NCI-H2227 treated with DMSO at 0.1 percent for 48 hours (cell line): ENCODE results near the gene FAM169A.
A peak's percentile ranks its signal among the peaks of the same experiment; 100 is the strongest.
"Not testable (repeated sequence)": the region's sequence is repeated elsewhere in the genome, so short reads cannot be mapped to it uniquely, and the experiment has no call there.

ENCODE experiments used
- DNase-seq: peaks from one replicate; lab custom pipeline; 2025; lab: John Stamatoyannopoulos, UW

The FAM169A gene, protein sequence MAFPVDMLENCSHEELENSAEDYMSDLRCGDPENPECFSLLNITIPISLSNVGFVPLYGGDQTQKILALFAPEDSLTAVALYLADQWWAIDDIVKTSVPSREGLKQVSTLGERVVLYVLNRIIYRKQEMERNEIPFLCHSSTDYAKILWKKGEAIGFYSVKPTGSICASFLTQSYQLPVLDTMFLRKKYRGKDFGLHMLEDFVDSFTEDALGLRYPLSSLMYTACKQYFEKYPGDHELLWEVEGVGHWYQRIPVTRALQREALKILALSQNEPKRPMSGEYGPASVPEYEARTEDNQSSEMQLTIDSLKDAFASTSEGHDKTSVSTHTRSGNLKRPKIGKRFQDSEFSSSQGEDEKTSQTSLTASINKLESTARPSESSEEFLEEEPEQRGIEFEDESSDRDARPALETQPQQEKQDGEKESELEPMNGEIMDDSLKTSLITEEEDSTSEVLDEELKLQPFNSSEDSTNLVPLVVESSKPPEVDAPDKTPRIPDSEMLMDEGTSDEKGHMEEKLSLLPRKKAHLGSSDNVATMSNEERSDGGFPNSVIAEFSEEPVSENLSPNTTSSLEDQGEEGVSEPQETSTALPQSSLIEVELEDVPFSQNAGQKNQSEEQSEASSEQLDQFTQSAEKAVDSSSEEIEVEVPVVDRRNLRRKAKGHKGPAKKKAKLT

DNA sequence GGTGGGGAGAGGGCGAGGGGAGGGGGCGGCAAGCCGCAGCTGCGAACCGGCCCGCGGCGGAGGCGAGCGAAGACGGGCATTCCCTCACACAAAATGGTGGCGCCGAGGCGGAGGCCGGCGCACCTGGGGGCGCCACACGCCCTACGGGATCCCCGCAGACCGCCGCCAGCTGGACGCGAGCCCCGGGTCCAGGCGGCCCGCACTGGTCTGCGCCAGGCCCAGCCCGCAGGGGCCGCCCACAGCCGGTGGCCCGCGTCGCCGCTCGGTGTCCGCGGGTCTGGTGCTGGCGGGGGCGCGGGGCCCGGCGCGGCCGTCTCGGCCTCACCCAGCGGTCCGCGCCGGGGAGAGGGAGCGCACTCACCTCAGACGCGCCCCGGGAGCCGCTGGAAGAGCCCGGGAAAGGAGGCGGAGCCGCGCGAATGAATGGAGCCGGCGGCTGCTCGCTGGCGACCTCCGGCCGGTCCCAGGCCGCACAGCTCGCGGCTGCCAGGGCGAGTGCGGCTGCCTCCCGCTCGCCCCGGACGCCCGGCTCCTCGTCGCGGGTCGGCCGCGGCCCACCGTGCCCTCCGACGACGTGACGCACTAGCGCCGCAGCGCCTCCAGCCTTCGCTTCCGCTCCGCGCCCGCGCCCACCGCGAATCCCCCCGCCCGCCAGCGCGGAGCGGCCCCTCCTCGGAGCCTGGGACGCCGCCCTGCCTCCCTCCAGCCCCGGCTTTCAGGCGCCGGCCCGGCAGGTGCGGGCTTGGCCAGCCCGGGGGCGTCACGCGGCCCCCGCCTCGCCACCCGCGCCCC, at the start of gene FAM169A:
TSS of gene FAM169A (minus strand) at position 584 of the 792 bp plus-strand sequence. CDS start 24,711 bp downstream, outside the sequence.
- DNase-seq = peak; percentile 6

DNA sequence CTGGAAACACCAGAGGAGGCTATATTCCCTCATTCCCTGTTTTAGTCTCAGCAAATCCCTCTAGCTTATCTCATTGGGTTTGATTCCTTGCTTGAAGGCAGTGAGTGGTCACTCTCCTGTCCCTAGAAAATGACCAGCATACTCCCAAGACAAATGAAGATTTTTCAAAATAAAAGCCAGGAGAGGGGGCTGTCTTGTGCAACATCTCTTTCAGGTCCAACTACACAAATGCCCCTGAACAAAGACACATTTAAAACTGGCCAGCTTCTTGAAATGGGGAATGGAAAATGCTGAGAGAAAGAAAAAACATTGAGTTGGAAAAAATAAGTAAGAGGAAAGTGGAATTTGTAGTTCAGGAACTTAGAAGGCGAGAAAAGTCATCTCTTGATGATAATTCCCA, 49.3 kb upstream of the FAM169A start:
- DNase-seq = no peak

DNA sequence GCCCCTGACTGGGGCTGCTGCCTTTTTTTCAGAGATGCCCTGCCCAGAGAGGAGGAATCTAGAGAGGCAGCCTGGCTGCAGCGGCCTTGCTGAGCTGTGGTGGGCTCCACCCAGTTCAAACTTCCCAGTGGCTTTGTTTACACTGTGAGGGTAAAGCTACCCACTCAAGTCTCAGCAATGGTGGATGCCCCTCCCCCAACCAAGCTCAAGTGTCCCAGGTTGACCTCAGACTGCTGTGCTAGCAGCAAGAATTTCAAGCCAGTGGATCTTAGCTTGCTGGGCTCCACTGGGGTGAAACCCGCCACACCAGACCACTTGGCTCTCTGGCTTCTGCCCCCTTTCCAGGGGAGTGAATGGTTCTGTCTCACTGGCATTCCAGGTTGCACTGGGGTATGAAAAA, 45.2 kb upstream of the FAM169A start:
- not testable (repeated sequence) for DNase-seq

DNA sequence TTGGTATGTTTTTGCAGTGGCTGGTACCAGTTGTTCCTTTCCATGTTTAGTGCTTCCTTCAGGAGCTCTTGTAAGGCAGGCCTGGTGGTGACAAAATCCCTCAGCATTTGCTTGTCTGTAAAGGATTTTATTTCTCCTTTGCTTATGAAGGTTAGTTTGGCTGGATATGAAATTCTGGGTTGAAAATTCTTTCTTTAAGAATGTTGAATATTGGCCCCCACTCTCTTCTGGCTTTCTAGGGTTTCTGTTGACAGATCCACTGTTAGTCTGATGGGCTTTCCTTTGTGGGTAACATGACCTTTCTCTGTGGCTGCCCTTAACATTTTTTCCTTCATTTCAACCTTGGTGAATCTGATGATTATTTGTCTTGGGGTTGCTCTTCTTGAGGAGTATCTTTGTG, 43.7 kb upstream of the FAM169A start:
- not testable (repeated sequence) for DNase-seq

DNA sequence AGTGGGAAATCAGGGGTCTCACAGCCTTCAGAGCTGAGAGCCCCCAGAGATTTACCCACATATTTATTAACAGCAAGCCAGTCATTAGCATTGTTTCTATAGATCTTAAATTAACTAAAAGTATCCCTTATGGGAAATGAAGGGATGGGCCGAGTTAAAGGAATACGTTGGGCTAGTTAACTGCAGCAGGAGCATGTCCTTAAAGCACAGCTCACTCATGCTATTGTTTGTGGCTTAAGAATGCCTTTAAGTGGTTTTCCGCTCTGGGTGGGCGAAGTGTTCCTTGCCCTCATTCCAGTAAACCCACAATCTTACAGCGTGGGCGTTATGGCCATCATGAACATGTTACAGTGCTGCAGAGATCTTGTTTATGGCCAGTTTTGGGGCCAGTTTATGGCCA, 42.0 kb upstream of the FAM169A start:
- DNase-seq = not testable (repeated sequence)

DNA sequence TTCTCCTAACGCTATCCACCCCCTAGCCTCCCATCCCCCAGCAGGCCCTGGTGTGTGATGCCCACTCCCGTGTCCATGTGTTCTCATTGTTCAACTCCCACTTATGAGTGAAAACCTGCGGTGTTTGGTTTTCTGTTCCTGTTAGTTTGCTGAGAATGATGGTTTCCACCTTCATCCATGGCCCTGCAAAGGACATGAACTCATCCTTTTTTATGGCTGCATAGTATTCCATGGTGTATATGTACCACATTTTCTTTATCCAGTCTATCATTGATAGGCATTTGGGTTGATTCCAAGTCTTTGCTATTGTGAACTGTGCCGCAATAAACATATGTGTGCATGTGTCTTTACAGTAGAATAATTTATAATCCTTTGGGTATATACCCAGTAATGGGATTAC, 38.5 kb upstream of the FAM169A start:
- not testable (repeated sequence) for DNase-seq

DNA sequence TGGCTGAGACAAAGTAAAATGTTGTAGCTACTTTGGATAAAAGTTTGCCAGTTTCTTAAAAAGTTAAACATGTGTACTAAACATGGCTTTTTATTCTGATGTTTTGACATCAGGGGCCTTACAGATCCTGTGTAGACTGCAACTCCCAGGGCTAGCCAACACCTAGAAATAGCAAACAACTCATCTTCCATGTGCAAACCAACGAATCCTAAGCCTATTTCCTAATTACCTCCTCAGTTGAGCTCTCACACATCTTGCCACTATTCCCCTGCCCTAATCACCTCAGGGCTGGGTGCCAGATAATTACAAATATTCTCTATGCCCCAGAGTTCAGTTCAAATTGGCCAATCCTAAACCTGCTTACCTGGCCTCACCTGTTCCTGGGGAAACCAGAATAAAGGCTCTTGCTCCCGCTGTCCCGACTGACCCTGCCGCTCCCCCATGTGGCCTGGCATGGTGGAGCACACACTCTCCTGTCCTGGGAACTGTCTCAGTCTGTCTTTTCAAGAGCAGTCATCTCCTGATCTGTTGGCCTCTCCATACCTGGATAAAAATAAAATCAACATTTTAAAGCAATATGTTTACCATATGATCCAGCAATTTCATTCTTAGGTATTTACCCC, 37.1 kb upstream of the FAM169A start:
- no peak for DNase-seq

DNA sequence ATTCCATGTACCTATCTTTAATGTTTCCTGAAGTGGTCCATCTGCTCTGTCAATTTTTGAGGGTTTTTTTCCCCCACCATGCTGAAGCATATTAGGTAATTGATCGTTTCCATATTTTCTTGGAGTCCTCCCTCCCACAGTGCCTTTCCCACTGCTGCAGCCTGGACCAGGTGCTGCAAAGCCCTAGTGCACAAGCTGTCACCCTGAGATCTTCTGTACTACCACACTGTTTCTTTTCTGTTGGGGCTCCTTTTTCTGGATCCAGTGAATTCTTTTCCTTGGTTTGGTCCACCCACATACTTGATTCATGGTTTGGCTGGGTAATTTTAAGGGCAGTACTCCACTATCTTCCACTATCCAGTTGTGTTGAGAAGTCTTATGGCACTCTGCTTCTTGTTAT, 30.9 kb upstream of the FAM169A start:
- DNase-seq = no peak

DNA sequence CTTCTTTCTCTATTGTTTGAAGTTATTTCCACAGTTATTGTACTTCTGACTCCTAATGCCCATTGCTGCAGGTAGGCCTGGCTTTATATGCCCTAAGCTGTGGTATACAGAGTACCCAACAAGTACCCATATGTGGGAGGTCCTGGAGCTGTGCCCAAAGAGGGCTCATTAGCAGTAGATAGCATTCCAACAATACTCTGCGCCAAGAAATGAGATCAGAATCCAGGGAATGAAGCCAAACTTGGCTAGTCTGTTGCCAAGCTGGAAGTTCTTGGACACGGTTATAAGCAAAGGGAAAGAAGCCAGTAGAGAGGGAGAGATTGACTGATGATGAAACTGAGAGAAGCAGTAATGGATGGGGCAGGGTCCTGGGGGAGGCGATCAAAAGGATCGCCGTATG, 29.7 kb upstream of the FAM169A start:
- no peak for DNase-seq

DNA sequence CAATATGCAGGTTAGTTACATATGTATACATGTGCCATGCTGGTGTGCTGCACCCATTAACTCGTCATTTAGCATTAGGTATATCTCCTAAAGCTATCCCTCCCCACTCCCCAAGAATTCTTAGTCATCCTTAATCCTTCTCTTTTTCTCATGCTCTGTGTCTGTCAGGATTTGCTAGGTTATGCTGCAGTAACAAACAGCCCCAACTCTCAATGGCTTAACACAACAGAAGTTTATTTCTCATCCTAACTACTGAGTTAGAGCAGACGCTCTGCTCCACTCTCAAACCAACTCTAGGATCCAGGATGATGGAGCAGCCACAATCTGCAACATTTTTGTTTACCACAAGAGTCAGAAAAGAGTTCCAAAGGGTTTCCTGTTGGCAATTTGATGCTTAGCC, 28.2 kb upstream of the FAM169A start:
- DNase-seq = no peak

DNA sequence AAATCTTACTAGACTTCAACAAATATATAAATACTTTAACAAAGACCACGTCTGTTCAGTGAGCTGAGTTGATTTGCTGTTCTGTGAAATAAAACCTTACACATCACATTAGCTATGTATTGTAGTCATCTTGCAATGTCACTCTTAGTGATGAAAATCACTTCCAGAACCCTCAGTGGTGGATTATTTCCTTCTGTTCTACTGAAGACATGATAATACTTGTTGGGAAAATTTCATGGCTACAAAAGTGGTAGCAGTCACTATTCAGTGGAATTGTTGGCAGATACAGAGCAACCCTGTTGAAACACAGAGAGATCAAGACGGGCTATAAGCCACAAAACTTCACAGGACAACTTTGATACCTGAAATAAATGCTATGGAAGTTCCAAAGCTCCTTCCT, 26.7 kb upstream of the FAM169A start:
- DNase-seq = no peak

DNA sequence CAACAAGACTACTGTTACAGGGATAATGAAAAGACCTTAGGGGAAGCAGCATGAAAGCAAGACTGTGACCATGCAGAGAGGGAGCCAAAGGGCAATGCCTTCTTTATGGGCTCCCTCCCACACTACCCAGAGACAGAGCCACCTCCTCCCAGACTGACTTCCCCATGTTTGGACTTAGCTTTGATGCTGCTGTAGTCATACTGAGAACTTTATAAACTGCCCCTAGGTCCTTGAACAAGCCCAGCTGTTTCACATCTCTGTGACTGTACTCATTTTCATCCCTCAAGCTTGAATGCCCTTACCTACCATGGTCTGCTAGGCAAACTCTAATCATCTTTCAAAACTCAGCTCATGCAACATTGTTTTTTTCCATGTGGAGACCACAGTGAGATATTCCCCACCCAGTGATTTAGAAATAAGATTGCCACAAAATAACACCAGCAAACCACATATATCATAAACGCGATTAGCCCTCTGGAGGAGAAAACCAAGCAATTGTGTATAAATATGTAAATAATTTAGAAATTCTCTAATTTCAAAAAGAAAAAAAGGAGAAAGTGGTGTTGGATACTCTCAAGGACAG, 23.4 kb upstream of the FAM169A start:
- DNase-seq = no peak

DNA sequence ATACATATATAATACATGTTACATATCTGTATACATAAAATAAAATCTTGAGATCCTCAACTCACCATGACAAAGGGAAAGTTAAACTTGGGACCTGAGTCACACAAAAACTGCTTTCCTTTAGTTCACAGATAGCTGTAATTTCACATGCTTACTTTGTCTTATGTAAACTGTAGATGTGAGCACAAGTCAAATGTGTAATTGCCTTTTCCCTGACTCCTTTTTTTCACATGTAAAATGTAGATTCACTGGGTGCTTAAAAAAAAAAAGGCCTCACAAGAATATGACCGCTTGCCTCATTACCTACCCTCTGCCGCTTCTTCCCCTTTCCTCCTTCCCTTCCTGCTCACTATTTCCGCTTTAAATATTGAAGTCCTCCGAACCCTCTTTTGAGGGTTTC, 21.9 kb upstream of the FAM169A start:
- no peak for DNase-seq

DNA sequence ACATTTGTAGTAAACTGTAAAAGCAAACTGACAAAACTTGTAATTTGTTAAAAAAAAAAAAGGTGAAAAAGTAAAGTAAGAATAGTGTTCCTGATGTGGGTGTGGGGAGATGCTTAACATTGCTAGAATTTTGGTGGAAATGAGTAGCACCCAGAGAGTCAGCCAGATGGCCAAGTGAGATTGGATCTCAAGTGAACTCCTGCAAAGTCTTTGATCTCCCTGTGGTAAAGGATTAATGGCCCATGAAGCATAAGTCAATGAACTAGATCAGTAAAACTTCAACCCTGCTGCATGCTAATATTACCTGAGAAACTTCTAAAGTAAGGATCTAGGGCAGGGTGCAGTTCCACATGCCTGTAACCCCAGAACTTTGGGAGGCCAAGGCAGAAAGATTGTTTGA, 19.0 kb upstream of the FAM169A start:
- no peak for DNase-seq

DNA sequence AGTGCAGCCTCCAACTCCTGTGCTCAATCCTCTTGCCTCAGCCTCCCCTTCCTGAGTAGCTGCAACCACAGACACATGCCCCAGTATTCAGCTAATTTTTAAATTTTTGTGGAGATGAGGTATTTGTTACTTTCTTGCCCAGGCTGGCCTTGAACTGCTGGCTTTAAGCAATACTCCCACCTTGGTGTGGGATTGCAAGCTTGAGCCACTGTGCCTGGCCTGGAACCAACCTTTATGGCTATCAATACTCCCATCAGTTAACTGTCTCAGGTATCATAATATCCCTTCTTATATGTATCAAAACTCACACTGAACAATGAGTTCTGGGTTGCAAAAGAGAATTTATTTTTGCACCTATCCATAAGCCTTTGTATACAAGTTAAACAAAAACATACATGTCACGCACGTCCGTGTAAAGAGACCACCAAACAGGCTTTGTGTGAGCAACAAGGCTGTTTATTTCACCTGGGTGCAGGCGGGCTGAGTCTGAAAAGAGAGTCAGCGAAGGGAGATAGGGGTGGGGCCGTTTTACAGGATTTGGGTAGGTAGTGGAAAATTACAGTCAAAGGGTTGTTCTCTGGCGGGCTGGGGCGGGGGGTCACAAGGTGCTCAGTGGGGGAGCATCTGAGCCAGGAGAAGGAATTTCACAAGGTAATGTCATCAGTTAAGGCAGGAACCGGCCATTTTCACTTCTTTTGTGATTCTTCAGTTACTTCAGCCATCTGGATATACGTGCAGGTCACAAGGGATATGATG, 16.4 kb upstream of the FAM169A start:
- not testable (repeated sequence) for DNase-seq

DNA sequence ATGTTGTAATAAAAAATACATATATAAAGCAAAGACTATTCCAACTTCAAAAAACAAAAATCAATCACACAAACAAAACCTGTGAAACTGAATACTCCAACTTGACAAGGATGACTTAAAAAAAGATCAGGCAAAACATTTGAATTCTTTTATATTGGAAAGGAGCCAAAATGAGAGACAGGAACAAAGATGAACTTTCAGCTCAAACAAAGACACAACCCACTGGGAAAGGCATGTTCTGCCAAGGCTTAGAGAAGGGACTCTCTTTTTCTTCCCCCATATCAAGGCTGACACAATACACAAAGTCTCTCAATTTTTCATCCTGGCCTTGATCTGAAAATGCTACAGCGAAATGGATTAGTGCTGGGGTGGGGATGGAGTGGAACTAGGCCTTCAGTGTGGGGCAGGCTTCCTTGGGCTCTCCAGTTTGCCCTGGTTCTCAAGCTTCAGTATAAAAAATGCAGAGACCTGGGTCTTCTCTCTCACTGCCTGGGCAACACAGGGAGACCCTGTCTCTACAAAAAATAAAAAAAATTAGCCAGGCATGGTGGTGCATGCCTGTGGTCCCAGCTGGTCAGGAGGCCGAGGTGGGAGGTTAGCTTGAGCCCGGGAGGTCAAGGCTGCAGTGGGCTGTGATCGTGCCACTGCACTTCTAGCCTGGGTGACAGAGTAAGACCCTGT, 11.6 kb upstream of the FAM169A start:
- DNase-seq = no peak

DNA sequence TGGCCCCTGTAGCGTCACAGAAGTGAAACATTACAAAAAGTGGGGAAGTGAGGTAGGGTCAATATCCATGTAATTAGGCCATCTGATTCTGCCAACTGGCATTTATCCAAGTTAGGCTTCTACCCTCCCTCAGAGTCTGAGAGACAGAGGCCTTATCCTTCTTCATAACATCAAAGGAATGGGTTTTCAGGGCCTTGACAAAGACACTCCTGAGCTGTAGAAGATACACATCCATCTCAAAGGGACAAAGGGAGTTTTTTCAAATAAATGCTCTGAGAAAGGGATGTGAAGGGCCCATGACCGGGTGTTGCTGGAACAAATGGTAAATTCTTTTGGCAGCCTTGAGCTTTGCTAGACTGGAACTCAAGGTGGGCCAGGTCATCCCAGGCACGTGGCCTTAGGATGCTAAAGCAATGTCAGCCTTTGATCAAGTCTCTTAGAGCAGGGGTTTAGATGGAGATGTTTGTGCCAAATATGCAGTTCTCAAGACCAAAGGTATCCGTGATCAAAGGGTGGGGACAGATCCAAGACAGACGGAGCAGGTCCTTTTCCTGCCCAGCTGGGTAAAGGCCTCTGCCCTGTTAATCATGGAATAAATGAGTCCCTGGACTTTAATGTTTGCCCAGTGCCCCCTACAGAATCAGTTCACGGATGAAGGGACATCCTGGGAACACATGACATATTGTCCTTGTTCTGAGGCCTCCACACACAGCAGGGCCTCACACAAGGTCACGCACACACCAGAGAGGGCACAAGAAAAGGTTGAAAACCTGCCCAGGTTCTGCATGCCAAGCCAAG, 10.0 kb upstream of the FAM169A start:
- DNase-seq = no peak

DNA sequence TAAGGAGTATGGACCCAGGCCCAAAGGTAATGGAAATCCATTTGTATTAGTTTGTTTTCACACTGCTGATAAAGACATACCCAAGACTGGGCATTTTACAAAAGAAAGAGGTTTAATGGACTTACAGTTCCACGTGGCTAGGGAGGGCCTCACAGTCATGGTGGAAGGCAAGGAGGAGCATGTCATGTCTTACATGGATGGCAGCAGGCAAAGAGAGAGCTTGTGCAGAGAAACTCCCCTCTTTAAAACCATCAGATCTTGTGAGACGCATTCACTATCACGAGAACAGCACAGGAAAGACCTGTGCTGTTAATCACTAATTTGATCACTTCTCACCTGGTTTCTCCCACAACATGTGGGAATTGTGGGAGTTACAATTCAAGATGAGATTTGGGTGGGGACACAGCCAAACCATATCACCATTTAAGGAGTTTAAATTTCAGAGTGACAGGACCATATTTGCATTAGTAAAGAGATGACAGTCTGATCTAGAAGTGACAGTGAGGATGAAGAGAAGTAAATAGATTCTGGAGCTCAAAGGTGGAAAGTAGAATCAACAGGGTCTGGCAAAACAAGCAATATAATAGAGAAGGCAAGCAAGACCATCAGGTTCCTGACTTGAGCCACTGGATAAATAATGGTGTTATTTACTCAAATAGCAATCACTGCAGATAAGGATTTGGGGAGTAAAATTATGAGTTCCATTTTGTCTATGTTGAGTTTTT, 7.5 kb upstream of the FAM169A start:
- no peak for DNase-seq
